Omental fat pad (tissue), 4 donors: ENCODE measurements around the gene PSME3IP1. TPM values are rescaled to one million over a fixed set of nuclear protein-coding genes. Genes with fewer than 3 reads are reported as not detected.
"Not testable (repeated sequence)": the region's sequence is repeated elsewhere in the genome, so short reads cannot be mapped to it uniquely, and the experiment has no call there.

Experiments used
- ATAC-seq: fragments of 150-250 bp; one replicate; pipeline ENCODE4 v1.9.1; 2016; ENCODE audit warnings: mild to moderate bottlenecking, moderate library complexity; ENCODE audit not compliant: low FRiP score
- DNase-seq: peaks from one replicate; pipeline ENCODE4 v3.0.0-alpha.2; 2019; ENCODE audit warnings: low spot score
- CTCF ChIP-seq, 3 donors: fragments of 450-650 bp; IDR thresholded peaks; one replicate each; pipeline ENCODE4 v1.5.1; 2016 to 2017; ENCODE audit warnings: antibody characterized with exemption in 3 of 3, mild to moderate bottlenecking in 3 of 3, moderate library complexity in 2 of 3
- total RNA-seq, 4 donors: library from RNA; depleted of rRNA; stranded (reverse); fragments of >200 nt; gene quantifications; one replicate each; pipeline ENCODE4 v1.1.0, GENCODE V29; 2016

Gene PSME3IP1
- total RNA-seq, 4 donors from 2014 or later, result 47.1 to 62.6 (median 54.5) TPM

GRCh38 chr16:57209780-57210179, 23.9 kb upstream of the PSME3IP1 start:
- no peak for TF ChIP-seq CTCF (IDR thresholded peaks at IDR 0.05)
- ATAC-seq (no peak), DNase-seq (no peak)

DNA sequence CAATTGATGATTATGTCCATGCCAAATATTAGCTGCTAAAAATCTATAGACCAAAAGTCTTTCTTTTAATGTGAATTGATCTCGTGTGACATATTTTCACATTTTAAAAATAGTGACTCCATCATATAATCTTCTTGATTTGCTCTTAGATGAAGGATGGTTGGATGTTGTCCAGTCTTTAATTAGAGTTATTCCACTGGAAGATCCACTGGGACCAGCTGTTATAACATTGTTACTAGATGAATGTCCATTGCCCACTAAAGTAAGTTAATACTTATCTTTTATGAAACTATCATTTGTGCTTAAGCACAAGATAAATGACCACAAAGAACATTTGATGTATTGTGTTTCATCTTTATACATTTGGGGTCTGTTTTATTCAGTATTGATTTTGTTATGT, 23.1 kb upstream of the PSME3IP1 start:
- no peak for TF ChIP-seq CTCF (IDR thresholded peaks at IDR 0.05)
- ATAC-seq, result no peak
- DNase-seq, result no peak

- no peak for ATAC-seq
- no peak for TF ChIP-seq CTCF (IDR thresholded peaks at IDR 0.05)
- DNase-seq, result no peak
These were observed 18.8 kb upstream of the PSME3IP1 start for GRCh38 chr16:57204675-57205074.

DNA sequence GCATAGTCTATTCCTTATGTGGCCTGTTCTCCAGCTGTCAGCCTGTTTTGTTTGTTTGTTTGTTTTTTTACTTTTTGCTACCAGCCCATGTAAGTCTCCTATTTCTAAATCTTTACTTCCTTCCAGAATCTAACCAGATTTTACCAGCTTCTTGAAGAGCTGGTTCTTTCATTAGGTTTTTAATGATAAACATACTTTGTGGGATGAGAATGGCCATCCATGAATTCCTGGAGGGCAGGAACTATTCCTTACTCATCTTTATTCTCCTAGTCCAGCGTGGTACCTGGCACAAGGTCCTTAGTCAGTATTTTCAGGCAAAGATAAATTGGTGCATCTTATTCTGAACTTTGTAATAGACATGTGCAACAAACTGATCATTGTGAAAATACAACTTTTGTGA, 17.6 kb upstream of the PSME3IP1 start:
- no peak for TF ChIP-seq CTCF (IDR thresholded peaks at IDR 0.05)
- ATAC-seq, result no peak
- no peak for DNase-seq

GRCh38 chr16:57202095-57202886, 16.5 kb upstream of the PSME3IP1 start:
- ATAC-seq (no peak), DNase-seq (no peak)
- no peak for TF ChIP-seq CTCF (IDR thresholded peaks at IDR 0.05)

DNA sequence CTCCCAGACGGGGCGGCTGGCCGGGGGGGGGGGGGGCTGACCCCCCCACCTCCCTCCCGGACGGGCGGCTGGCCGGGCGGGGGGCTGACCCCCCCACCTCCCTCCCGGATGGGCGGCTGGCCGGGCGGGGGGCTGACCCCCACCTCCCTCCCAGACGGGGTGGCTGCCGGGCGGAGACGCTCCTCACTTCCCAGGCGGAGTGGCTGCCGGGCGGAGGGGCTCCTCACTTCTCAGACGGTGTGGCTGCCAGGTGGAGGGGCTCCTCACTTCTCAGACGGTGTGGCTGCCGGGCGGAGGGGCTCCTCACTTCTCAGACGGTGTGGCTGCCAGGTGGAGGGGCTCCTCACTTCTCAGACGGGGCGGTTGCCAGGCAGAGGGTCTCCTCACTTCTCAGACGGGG, 15.1 kb upstream of the PSME3IP1 start:
- ATAC-seq, DNase-seq: not testable (repeated sequence)

- DNase-seq, ATAC-seq: not testable (repeated sequence)
These were observed 14.5 kb upstream of the PSME3IP1 start for GRCh38 chr16:57200321-57200720.

DNA sequence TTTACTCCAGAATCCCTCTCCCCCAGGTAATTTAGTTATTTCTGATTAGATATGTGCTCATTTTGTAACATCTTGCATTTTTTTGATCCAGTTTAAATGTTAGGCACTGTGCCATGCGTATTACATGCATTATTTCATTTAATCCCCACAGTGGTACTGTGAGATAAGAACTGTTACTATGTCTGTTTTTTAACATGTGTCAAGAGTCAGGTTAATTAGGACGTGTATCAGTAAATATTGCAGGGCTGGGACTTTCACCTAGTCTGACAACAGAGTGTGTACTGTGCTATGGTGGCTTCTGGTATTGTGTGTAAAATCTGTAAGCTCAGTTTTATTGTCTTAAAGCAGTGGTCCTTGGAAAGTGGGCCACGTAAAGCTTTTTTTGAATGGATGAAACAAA, 10.9 kb upstream of the PSME3IP1 start:
- no peak for TF ChIP-seq CTCF (IDR thresholded peaks at IDR 0.05)
- DNase-seq (no peak), ATAC-seq (no peak)
